HCT116 (cell line): ENCODE data around the gene N4BP2. TPM values are rescaled to one million over a fixed set of nuclear protein-coding genes. Genes with fewer than 3 reads are reported as not detected.

Experiments
- ATAC-seq: fragments of 200-7000 bp; cut with Tn5 transposase; 2 replicates; pipeline ENCODE4 v1.9.1; 2020; ENCODE audit warnings: mild to moderate bottlenecking, moderate library complexity
- BruUV-seq: library from RNA; stranded (reverse); fragments of 400-500 nt; replicated peaks from 2 replicates; lab custom pipeline; 2021; lab: Mats Ljungman, UMichigan
- CTCF ChIA-PET: fragments of 300-600 bp; sonication (Branson Sonifier 250); formaldehyde crosslinking; loops from one replicate; lab custom pipeline; 2021; ENCODE audit warnings: antibody characterized with exemption; lab: Charles Lee
- POLR2A ChIA-PET: fragments of 300-600, 350-600 bp; sonication (Branson Sonifier 250); formaldehyde crosslinking; loops from one replicate; lab custom pipeline; 2021; ENCODE audit warnings: antibody characterized with exemption; lab: Charles Lee
- RAD21 ChIA-PET, 2 experiments: fragments of 300-600 bp; sonication (Branson Sonifier 250); formaldehyde crosslinking; loops; one replicate each; lab custom pipeline; 2023; ENCODE audit warnings: low total read pairs in 2 of 2; ENCODE audit not compliant: uncharacterized antibody in 2 of 2, unreplicated experiment in 2 of 2, low non-redundant PET in 1 of 2; lab: Charles Lee
- DNase-seq: peaks from one replicate; pipeline ENCODE4 v3.0.0-alpha.2; 2010; ENCODE audit warnings: low read depth, low spot score
- H2AFZ ChIP-seq: fragments of 200-600 bp; shearing (Covaris generic), sonication (generic); 2 replicates; pipeline ENCODE4 v1.6.1; 2017; ENCODE audit warnings: low read depth, mixed run types, mixed read lengths, antibody characterized with exemption, low read length; ENCODE audit not compliant: poor library complexity, severe bottlenecking
- H3K27ac ChIP-seq: 2 replicates; pipeline ENCODE4 v1.5.1; 2012; ENCODE audit warnings: low read depth, low read length
- H3K27me3 ChIP-seq: fragments of 200-600 bp; sonication (generic); 2 replicates; pipeline ENCODE4 v1.6.1; 2016; ENCODE audit warnings: mixed run types, low read length, mixed read lengths; ENCODE audit not compliant: insufficient read depth
- H3K36me3 ChIP-seq, 2 experiments: fragments of 200-500 bp in 1 of 2; fragments of 200-600 bp in 1 of 2; sonication (Bioruptor generic) in 1 of 2; sonication (generic) in 1 of 2; 2 replicates each; pipeline versions ENCODE4 v1.5.1 to v1.6.1; 2014 to 2016; ENCODE audit warnings: low read length in 2 of 2, inconsistent platforms in 1 of 2, mixed read lengths in 1 of 2, mixed run types in 1 of 2; ENCODE audit not compliant: insufficient read depth in 2 of 2, control insufficient read depth in 1 of 2
- H3K4me1 ChIP-seq, 2 experiments: fragments of 200-600 bp in 1 of 2; sonication (generic) in 1 of 2; 2 replicates each; pipeline versions ENCODE4 v1.5.1 to v1.6.1; 2012 to 2017; ENCODE audit warnings: low read length in 2 of 2, inconsistent platforms in 1 of 2, mild to moderate bottlenecking in 1 of 2, mixed read lengths in 1 of 2, mixed run types in 1 of 2, moderate library complexity in 1 of 2; ENCODE audit not compliant: insufficient read depth in 2 of 2, control insufficient read depth in 1 of 2
- H3K4me2 ChIP-seq: fragments of 200-600 bp; sonication (generic); 2 replicates; pipeline ENCODE4 v1.6.1; 2017; ENCODE audit warnings: mixed run types, low read length, mixed read lengths
- H3K4me3 ChIP-seq, 2 experiments: fragments of 200-600 bp in 1 of 2; sonication (generic) in 1 of 2; replicated peaks in 1 of 2; 2 replicates each; pipeline ENCODE4 v1.5.1; 2011 to 2016; ENCODE audit warnings: low read length in 2 of 2, control low read depth in 1 of 2, low read depth in 1 of 2, mild to moderate bottlenecking in 1 of 2, mixed read lengths in 1 of 2, mixed run types in 1 of 2
- H3K79me2 ChIP-seq: fragments of 200-600 bp; sonication (generic); 2 replicates; pipeline ENCODE4 v1.6.1; 2017; ENCODE audit warnings: mild to moderate bottlenecking, mixed run types, low read length, moderate library complexity, mixed read lengths; ENCODE audit not compliant: insufficient read depth
- H3K9ac ChIP-seq: fragments of 200-600 bp; sonication (generic); 2 replicates; pipeline ENCODE4 v1.6.1; 2016; ENCODE audit warnings: low read length, mixed read lengths
- H3K9me2 ChIP-seq: fragments of 200-600 bp; sonication (generic), shearing (Covaris generic); 2 replicates; pipeline ENCODE4 v1.6.1; 2017; ENCODE audit warnings: mixed run types, mild to moderate bottlenecking, moderate library complexity; ENCODE audit not compliant: insufficient read depth
- H3K9me3 ChIP-seq, 2 experiments: fragments of 200-500 bp in 1 of 2; fragments of 200-600 bp in 1 of 2; sonication (Bioruptor generic) in 1 of 2; sonication (generic) in 1 of 2; 2 replicates each; pipeline ENCODE4 v1.6.1; 2014 to 2017; ENCODE audit warnings: low read length in 2 of 2, mixed read lengths in 2 of 2, inconsistent platforms in 1 of 2, low read depth in 1 of 2, mild to moderate bottlenecking in 1 of 2, mixed run types in 1 of 2, moderate library complexity in 1 of 2; ENCODE audit not compliant: control insufficient read depth in 1 of 2, insufficient read depth in 1 of 2
- H4K20me1 ChIP-seq: fragments of 200-600 bp; sonication (generic), shearing (Covaris generic); 2 replicates; pipeline ENCODE4 v1.6.1; 2017; ENCODE audit warnings: mixed run types, mild to moderate bottlenecking, moderate library complexity; ENCODE audit not compliant: insufficient read depth
- CEBPB ChIP-seq: IDR thresholded peaks from 2 replicates; pipeline ENCODE4 v1.6.1; 2012; ENCODE audit warnings: low read depth
- ELF1 ChIP-seq: IDR thresholded peaks from 2 replicates; pipeline ENCODE4 v1.6.1; 2012; ENCODE audit warnings: low read depth, borderline replicate concordance
- JUND ChIP-seq: IDR thresholded peaks from 2 replicates; pipeline ENCODE4 v1.6.1; 2012
- POLR2AphosphoS5 ChIP-seq: IDR thresholded peaks from 2 replicates; pipeline ENCODE4 v1.6.1; 2011; ENCODE audit warnings: mild to moderate bottlenecking, low read depth, low read length, moderate library complexity
- SRF ChIP-seq: IDR thresholded peaks from 2 replicates; pipeline ENCODE4 v1.6.1; 2012; ENCODE audit warnings: low read depth
- TCF7L2 ChIP-seq: IDR thresholded peaks from 2 replicates; pipeline ENCODE4 v1.7.0; 2011; ENCODE audit warnings: borderline replicate concordance, inconsistent platforms; ENCODE audit not compliant: insufficient read depth, insufficient read length; ENCODE audit errors: extremely low read depth
- YY1 ChIP-seq: IDR thresholded peaks from 2 replicates; pipeline ENCODE4 v1.6.1; 2011; ENCODE audit warnings: low read length, low read depth, moderate library complexity, mild to moderate bottlenecking; ENCODE audit not compliant: insufficient replicate concordance; ENCODE audit errors: extremely low read depth
- intact Hi-C: fragments of 100-400 bp; cut with micrococcal nuclease; formaldehyde crosslinking; loops from 2 replicates; pipeline ENCODE4 v1.10.0; 2022
- total RNA-seq: library from RNA; stranded (reverse); gene quantifications from one replicate; pipeline ENCODE4 v1.2.1, GENCODE V29; 2021; ENCODE audit not compliant: unreplicated experiment
- TF ChIP-seq, protein P1 (sequence below): IDR thresholded peaks from 2 replicates; pipeline ENCODE4 v1.6.1; 2012; ENCODE audit warnings: low read depth
- TF ChIP-seq, protein P2 (sequence below): IDR thresholded peaks from 2 replicates; pipeline ENCODE4 v1.6.1; 2011; ENCODE audit warnings: mild to moderate bottlenecking, low read length, moderate library complexity; ENCODE audit not compliant: insufficient replicate concordance; ENCODE audit errors: extremely low read depth

N4BP2 gene
- total RNA-seq, 1 experiment from 2014 or later: 7.0 TPM

DNA sequence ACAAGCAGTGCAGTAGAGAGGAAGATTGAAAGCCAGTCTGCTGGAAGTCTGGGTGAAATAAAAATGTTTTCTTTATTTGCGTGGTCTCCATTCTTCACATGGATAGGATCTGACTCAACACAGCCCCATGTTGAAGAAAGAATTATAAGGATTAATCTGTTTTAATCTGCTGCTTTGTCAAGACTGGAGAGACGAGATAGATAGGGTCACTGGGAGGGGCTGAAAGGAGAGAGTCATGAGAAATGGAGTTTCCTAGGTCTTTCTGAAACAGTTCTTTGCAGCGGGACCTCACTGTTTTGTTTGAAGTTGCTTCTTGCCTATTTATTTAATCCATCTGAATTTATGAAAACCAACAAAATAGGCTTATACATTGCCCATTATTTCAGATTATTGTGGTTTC lies 107.8 kb downstream of the N4BP2 start:
- BruUV-seq: no TSS peak
- H3K4me3 ChIP-seq: no peak overlapping the region
- H3K4me2 ChIP-seq: no peak overlapping the region
- no peak for DNase-seq
- H3K36me3 ChIP-seq: no peaks in the 10 kb centered on the region
- ChIA-PET CTCF (no interaction called here), RAD21 (no interaction called here), POLR2A (no interaction called here)
- H3K9ac ChIP-seq: no peak overlapping the region
- H3K79me2 ChIP-seq: no peaks in the 10 kb centered on the region
- no peaks in the 10 kb centered on the region for H3K9me3 ChIP-seq
- H3K27ac ChIP-seq: no peak overlapping the region
- no peaks in the 10 kb centered on the region for H3K4me1 ChIP-seq
- no peaks in the 10 kb centered on the region for H3K9me2 ChIP-seq
- TF ChIP-seq, protein P1, sequence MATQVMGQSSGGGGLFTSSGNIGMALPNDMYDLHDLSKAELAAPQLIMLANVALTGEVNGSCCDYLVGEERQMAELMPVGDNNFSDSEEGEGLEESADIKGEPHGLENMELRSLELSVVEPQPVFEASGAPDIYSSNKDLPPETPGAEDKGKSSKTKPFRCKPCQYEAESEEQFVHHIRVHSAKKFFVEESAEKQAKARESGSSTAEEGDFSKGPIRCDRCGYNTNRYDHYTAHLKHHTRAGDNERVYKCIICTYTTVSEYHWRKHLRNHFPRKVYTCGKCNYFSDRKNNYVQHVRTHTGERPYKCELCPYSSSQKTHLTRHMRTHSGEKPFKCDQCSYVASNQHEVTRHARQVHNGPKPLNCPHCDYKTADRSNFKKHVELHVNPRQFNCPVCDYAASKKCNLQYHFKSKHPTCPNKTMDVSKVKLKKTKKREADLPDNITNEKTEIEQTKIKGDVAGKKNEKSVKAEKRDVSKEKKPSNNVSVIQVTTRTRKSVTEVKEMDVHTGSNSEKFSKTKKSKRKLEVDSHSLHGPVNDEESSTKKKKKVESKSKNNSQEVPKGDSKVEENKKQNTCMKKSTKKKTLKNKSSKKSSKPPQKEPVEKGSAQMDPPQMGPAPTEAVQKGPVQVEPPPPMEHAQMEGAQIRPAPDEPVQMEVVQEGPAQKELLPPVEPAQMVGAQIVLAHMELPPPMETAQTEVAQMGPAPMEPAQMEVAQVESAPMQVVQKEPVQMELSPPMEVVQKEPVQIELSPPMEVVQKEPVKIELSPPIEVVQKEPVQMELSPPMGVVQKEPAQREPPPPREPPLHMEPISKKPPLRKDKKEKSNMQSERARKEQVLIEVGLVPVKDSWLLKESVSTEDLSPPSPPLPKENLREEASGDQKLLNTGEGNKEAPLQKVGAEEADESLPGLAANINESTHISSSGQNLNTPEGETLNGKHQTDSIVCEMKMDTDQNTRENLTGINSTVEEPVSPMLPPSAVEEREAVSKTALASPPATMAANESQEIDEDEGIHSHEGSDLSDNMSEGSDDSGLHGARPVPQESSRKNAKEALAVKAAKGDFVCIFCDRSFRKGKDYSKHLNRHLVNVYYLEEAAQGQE: no peak
- TF ChIP-seq, protein P2, sequence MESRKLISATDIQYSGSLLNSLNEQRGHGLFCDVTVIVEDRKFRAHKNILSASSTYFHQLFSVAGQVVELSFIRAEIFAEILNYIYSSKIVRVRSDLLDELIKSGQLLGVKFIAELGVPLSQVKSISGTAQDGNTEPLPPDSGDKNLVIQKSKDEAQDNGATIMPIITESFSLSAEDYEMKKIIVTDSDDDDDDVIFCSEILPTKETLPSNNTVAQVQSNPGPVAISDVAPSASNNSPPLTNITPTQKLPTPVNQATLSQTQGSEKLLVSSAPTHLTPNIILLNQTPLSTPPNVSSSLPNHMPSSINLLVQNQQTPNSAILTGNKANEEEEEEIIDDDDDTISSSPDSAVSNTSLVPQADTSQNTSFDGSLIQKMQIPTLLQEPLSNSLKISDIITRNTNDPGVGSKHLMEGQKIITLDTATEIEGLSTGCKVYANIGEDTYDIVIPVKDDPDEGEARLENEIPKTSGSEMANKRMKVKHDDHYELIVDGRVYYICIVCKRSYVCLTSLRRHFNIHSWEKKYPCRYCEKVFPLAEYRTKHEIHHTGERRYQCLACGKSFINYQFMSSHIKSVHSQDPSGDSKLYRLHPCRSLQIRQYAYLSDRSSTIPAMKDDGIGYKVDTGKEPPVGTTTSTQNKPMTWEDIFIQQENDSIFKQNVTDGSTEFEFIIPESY: no peak
- TF ChIP-seq TCF7L2 (no peak), SRF (no peak), CEBPB (no peak), POLR2AphosphoS5 (no peak), YY1 (no peak), ELF1 (no peak), JUND (no peak)
- TF ChIP-seq, all 23 proteins: peak for 0
- ATAC-seq: no peak
- Histone ChIP-seq H3K27me3 (no peaks in the 10 kb centered on the region), H2AFZ (no peak overlapping the region), H4K20me1 (no peaks in the 10 kb centered on the region)
- intact Hi-C loops: no loop called here
